Suprapubic skin (tissue), 4 donors: ENCODE measurements around the gene OLA1. TPM values are rescaled to one million over a fixed set of nuclear protein-coding genes. Genes with fewer than 3 reads are reported as not detected.

Source experiments
- DNase-seq, 2 donors: peaks; one replicate each; pipeline ENCODE4 v3.0.0-alpha.2; 2019; ENCODE audit warnings: low spot score in 2 of 2
- H3K27ac ChIP-seq: fragments of 200-600 bp; sonication (generic); one replicate; pipeline ENCODE4 v1.5.1; 2019
- H3K27me3 ChIP-seq: fragments of 200-600 bp; sonication (generic); one replicate; pipeline ENCODE4 v1.5.1; 2019
- H3K36me3 ChIP-seq: fragments of 200-600 bp; sonication (generic); one replicate; pipeline ENCODE4 v1.5.1; 2019
- H3K4me1 ChIP-seq: fragments of 200-600 bp; sonication (generic); one replicate; pipeline ENCODE4 v1.5.1; 2019
- H3K4me3 ChIP-seq: fragments of 200-600 bp; sonication (generic); one replicate; pipeline ENCODE4 v1.5.1; 2019; ENCODE audit warnings: mild to moderate bottlenecking
- H3K9me3 ChIP-seq: fragments of 200-600 bp; sonication (generic); one replicate; pipeline ENCODE4 v1.5.1; 2019
- EP300 ChIP-seq: sonication (generic); formaldehyde crosslinking; IDR thresholded peaks from one replicate; pipeline ENCODE4 v1.6.1; 2017; ENCODE audit warnings: antibody characterized with exemption
- POLR2A ChIP-seq, 2 donors: fragments of 450-650 bp; IDR thresholded peaks; one replicate each; pipeline ENCODE4 v1.6.1; 2017; ENCODE audit warnings: antibody characterized with exemption in 2 of 2, mild to moderate bottlenecking in 2 of 2, moderate library complexity in 2 of 2
- POLR2AphosphoS5 ChIP-seq, 3 donors: sonication (generic); formaldehyde crosslinking; IDR thresholded peaks; one replicate each; pipeline ENCODE4 v1.6.1; 2017; ENCODE audit warnings: antibody characterized with exemption in 3 of 3
- WGBS: methylation state at CpG from one replicate; pipeline ENCODE4 v1.1.5; 2018; 5-methylcytosine and 5-hydroxymethylcytosine counted together
- total RNA-seq, 4 donors: library from RNA; depleted of rRNA; stranded (reverse); fragments of >200 nt; gene quantifications; one replicate each; pipeline ENCODE4 v1.1.0, GENCODE V29; 2016
- TF ChIP-seq, protein P1 (sequence below), 2 donors: fragments of 200-600 bp in 1 of 2; fragments of 450-650 bp in 1 of 2; sonication (generic) in 1 of 2; IDR thresholded peaks; one replicate each; pipeline ENCODE4 v1.5.1; 2016 to 2019; ENCODE audit warnings: antibody characterized with exemption in 2 of 2, mild to moderate bottlenecking in 1 of 2, moderate library complexity in 1 of 2

The OLA1 gene
- total RNA-seq, 4 donors from 2014 or later, result 59.2 to 83.6 (median 75.9) TPM

DNA sequence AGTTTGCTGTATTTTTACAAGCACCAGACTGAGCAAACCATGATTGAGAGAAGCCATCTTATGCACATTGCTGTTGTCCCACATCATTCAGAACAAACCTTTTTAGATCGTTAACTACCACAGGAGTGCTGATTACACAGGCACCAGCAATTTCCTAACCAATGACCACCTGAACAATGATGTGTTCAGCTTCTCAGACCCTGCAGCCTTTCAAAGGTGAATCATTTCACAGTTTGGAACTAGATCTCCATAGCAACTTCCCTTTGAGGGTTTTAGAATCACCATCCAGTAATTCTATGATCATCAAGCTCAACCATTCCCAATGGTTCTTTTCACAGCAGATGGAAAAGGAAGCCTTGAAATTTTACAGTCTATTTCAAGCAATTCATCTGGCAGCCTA, 71.4 kb downstream of the OLA1 start:
- Histone ChIP-seq H3K27ac (no peak overlapping the region), H3K27me3 (no peaks in the 10 kb centered on the region), H3K36me3 (no peaks in the 10 kb centered on the region), H3K9me3 (no peaks in the 10 kb centered on the region), H3K4me3 (no peak overlapping the region), H3K4me1 (peaks cover 7% of the 10 kb centered on the region)
- TF ChIP-seq, protein P1, sequence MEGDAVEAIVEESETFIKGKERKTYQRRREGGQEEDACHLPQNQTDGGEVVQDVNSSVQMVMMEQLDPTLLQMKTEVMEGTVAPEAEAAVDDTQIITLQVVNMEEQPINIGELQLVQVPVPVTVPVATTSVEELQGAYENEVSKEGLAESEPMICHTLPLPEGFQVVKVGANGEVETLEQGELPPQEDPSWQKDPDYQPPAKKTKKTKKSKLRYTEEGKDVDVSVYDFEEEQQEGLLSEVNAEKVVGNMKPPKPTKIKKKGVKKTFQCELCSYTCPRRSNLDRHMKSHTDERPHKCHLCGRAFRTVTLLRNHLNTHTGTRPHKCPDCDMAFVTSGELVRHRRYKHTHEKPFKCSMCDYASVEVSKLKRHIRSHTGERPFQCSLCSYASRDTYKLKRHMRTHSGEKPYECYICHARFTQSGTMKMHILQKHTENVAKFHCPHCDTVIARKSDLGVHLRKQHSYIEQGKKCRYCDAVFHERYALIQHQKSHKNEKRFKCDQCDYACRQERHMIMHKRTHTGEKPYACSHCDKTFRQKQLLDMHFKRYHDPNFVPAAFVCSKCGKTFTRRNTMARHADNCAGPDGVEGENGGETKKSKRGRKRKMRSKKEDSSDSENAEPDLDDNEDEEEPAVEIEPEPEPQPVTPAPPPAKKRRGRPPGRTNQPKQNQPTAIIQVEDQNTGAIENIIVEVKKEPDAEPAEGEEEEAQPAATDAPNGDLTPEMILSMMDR (IDR thresholded peaks at IDR 0.05), result no peak
- TF ChIP-seq POLR2AphosphoS5 (IDR thresholded peaks at IDR 0.05) (no peak), POLR2A (IDR thresholded peaks at IDR 0.05) (no peak), EP300 (no peak)
- WGBS, result 82% methylated on average over 1 of the region's 1 CpG
- no peak for DNase-seq

DNA sequence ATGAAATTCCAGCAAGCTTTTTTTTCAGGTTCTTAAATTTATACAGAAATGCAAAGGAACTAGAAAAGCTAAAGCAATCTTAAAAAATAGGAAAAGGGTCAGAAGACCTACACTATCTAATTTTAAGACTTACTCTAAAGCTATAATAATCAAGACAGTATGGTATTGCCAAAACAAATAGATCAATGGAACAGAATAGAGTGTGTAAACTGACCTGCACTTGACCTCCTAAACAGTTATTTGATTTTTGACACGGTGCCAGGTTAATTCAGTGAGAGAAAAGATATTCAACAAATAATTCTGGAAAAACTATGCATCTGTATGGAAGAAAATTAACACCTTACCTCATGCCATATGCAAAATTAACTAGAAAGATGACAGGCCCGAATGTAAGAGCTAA, 73.6 kb downstream of the OLA1 start:
- H3K36me3 ChIP-seq, result no peaks in the 10 kb centered on the region
- TF ChIP-seq, protein P1 (IDR thresholded peaks at IDR 0.05), result no peak
- H3K27me3 ChIP-seq, result no peaks in the 10 kb centered on the region
- H3K4me3 ChIP-seq, result no peak overlapping the region
- H3K9me3 ChIP-seq, result peaks cover 7% of the 10 kb centered on the region
- H3K4me1 ChIP-seq, result no peaks in the 10 kb centered on the region
- no peak overlapping the region for H3K27ac ChIP-seq
- no peak for DNase-seq
- 89% methylated on average over 2 of the region's 2 CpGs for whole genome bisulfite sequencing

DNA sequence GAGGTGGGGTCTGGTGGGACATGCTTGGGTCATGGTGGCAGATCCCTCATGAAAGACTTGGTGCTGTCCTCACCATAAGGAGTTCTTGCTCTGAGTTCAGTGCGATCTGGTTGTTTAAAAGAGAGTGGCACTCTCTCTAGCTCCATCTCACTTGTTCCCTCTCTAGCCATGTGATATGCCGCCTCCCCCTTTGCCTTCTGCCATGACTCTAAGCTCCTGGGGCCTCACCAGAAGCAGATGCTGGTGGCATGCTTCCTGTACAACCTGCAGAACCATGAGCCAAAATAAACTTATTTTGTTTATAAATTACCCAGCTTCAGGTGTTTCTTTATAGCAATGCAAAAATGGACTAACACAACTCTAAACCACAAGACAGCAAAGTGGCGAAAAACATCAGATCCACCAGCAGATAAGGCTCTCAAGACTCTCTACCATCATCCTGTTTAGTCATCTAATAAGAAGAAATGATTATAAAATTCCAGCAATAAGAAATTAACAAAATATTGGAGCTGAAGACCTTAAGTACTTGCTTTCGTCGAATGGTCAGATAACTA, 75.5 kb downstream of the OLA1 start:
- no peak for DNase-seq
- TF ChIP-seq POLR2AphosphoS5 (IDR thresholded peaks at IDR 0.05), result no peak
- no peak for TF ChIP-seq POLR2A (IDR thresholded peaks at IDR 0.05)
- TF ChIP-seq, protein P1 (IDR thresholded peaks at IDR 0.05), result no peak
- no peak for TF ChIP-seq EP300
- Histone ChIP-seq H3K9me3 (peaks cover 17% of the 10 kb centered on the region), H3K27ac (no peak overlapping the region), H3K4me1 (no peaks in the 10 kb centered on the region), H3K4me3 (no peak overlapping the region), H3K36me3 (peaks cover 4% of the 10 kb centered on the region), H3K27me3 (no peaks in the 10 kb centered on the region)
- WGBS, result 78% methylated on average over 5 of the region's 5 CpGs

DNA sequence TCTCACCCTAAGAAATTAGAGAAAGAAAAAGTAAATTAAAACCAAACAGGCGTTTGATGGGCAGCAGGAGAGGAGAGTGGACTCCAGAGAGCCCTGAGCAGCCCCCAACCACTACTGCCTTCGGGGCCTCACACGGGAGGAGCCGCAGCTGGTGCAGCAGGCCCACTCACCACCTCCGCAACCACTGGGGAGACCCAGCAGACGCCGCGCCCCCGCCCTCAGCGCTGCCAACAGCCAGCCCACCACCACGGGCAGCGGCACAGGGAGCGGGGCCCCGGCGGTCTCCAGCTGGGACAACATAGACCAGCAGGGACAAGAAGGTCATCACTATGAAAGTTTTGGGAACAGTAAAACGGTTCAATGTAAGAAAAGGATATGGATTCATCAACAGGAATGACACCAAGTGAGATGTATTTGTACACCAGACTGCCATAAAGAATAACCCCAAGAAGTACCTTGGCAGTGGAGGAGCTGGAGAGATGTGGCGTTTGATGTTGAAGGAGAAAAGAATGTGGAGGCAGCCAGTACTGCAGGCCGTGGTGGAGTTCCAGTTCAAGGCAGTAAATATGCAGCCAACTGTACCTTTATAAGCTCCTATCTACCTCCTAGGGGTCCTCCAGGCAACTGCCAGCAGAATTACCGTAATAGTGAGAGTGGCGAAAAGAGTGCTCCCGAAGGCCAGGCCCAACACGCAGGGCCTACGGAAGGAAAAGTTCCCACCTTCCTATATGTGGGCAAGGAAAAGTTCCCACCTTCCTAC, 76.5 kb downstream of the OLA1 start:
- Histone ChIP-seq H3K9me3 (peaks cover 17% of the 10 kb centered on the region), H3K27ac (no peak overlapping the region), H3K4me1 (no peaks in the 10 kb centered on the region), H3K27me3 (no peaks in the 10 kb centered on the region), H3K36me3 (peaks cover 4% of the 10 kb centered on the region), H3K4me3 (no peak overlapping the region)
- DNase-seq, result no peak
- no peak for TF ChIP-seq POLR2A (IDR thresholded peaks at IDR 0.05)
- TF ChIP-seq, protein P1 (IDR thresholded peaks at IDR 0.05), result no peak
- no peak for TF ChIP-seq POLR2AphosphoS5 (IDR thresholded peaks at IDR 0.05)
- no peak for TF ChIP-seq EP300
- 96% methylated on average over 23 of the region's 23 CpGs for WGBS

DNA sequence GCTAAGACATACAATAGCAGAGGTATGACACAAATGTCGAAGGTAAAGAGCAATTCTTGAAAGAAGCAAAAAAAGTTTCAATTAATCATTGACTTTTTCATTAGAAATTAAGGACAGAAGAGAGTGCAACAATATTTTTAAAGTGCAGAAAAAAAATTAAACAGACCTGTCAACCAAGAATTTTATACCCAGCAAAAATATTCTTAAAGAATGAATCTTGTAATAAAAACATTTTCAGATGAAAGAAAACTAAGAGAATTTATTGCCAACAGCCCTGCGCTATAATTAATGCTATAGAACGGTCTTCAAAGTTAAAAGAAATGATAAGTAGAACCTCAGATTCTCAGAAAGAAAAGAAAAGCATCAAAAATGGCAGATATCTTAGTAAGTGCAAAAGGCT, 79.0 kb downstream of the OLA1 start:
- TF ChIP-seq, protein P1 (IDR thresholded peaks at IDR 0.05), result no peak
- TF ChIP-seq POLR2AphosphoS5 (IDR thresholded peaks at IDR 0.05) (no peak), POLR2A (IDR thresholded peaks at IDR 0.05) (no peak), EP300 (no peak)
- Histone ChIP-seq H3K27me3 (no peaks in the 10 kb centered on the region), H3K4me1 (no peaks in the 10 kb centered on the region), H3K4me3 (no peak overlapping the region), H3K9me3 (peaks cover 17% of the 10 kb centered on the region), H3K36me3 (peaks cover 4% of the 10 kb centered on the region), H3K27ac (no peak overlapping the region)
- DNase-seq, result no peak
- 94% methylated on average over 3 of the region's 3 CpGs for WGBS
